Epidermal melanocyte (primary cell): ENCODE measurements around the gene RADIL.
A peak's percentile ranks its signal among the peaks of the same experiment; 100 is the strongest.
"Not testable (repeated sequence)": the region's sequence is repeated elsewhere in the genome, so short reads cannot be mapped to it uniquely, and the experiment has no call there.

ENCODE experiments used
- DNase-seq: peaks from one replicate; pipeline ENCODE4 v3.0.0; 2011; ENCODE audit warnings: low spot score; ENCODE audit not compliant: insufficient read length

RADIL gene

GRCh38 chr7:4809666-4810065 is 73.8 kb downstream of the RADIL start:
- no peak for DNase-seq

DNA sequence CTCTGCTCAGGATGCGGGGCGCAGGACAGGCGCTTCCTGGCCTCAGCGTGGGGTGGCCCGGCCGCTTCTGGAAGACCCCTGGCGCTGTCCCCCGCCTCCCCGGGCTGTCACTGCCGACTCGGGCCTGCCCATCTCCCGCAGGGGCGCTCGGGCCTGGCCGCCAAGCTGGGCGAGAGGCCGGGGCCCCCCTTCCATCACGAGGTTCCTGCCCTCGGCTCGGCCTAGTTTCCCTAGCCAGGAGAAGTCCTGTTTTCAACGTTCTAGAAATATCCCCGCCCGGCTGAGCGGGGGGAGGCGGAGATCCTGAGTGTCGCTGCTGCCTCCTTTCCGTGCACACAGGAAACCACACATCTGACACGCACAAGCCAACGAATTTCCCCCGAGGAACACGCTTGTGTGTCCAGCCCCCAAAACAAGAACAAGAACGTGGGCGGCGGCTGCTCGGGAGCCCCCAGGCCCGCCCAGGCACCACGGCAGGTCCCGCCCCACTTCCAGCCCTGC is 74.4 kb downstream of the RADIL start:
- peak; percentile 58 for DNase-seq

- no peak for DNase-seq
Measured at GRCh38 chr7:4808565-4808964, 75.0 kb downstream of the RADIL start.

- DNase-seq, result peak; percentile 39
Measured at GRCh38 chr7:4808026-4808425, 75.5 kb downstream of the RADIL start.

- DNase-seq, result no peak
Measured at GRCh38 chr7:4807598-4808016, 75.9 kb downstream of the RADIL start.

DNA sequence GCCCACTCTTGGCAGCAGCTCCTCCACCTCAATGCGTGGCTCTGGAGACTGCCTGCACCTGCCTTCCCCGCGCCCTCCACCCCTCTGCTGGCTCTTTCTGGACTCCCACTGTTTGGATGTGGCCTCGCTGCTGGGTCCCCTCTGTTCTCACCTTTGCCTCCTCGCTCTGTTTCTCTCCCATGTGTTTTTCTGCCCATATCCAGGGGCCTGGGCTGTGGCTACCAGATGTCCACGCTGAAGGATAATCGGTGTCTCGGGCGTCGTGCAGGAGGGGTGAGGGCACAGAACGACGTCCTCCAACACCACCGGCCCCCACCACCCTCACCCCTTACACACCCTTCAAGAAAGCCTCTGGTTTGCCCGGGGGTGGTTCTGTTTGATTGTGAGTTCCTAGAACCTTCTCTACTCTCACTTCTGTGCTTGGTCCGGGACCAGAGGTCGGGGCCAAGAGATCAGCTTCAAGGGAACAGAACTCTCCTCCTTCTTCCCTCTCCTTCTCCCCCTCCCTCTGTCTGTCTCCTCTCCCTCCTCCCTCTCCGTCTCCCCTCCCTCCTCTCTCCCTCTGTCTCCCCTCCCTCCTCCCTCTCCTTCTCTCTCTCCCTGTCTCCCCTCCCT is 76.4 kb downstream of the RADIL start:
- no peak for DNase-seq

DNA sequence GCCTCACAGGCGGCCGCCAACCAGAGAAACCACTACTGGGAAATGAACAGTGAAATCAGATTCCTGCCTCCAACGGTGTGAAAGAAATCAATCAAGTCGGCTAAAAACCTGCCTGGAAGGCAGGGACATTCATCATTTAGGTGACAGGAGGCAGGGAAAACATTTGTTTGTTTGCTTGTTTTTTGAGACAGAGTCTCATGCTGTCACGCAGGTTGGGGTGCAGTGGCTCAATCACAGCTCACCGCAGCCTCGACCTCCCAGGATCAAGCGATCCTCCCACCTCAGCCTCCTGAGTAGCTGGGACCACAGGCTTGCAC is 77.6 kb downstream of the RADIL start:
- no peak for DNase-seq

GRCh38 chr7:4805110-4805983 is 78.2 kb downstream of the RADIL start:
- DNase-seq, result no peak

DNA sequence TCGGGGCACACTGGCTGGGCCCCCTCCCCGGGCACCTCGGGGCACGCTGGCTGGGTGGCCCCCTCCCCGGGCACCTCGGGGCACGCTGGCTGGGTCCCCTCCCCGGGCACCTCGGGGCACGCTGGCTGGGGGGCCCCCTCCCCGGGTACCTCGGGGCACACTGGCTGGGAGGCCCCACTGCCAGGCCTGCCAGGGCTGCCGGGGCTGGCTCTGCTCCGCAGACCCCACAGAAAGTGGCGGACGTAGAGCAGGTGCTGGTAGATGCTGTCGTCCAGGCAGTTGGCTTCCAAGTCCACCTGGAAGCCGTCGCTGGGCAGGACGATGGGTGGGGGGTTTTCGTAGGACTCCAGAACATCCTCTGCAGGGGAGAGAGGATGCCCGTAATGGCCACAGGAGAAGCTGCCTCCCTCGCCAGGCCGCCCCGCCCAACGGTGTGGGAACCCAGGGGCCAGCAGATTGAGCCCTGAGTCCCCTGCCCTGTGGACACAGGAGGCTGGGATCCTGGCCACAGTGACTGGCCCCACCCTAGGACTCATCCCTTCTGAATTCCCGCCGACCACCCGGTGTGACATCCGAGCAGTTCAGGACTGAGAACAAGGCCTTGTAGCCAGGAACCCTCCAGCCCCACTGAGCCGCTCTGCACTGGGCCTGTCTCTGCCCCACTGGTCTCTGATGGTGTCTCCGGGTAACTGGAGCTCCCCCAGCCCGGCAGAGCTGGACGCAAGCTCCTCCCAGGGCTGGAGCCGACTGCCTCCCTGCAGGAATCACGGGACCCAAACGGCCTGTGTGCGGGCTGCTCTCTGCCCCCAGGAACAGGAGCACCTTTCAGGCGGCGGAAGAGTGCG is 79.9 kb downstream of the RADIL start:
- no peak for DNase-seq

DNA sequence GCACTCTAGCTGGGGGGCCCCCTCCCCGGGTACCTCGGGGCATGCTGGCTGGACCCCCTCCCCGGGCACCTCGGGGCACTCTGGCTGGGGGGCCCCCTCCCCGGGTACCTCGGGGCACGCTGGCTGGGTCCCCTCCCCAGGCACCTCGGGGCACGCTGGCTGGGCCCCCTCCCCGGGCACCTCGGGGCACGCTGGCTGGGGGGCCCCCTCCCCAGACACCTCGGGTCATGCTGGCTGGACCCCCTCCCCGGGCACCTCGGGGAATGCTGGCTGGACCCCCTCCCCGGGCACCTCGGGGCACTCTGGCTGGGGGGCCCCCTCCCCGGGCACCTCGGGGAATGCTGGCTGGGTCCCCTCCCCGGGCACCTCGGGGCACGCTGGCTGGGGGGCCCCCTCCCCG is 80.9 kb downstream of the RADIL start:
- DNase-seq, result not testable (repeated sequence)

DNA sequence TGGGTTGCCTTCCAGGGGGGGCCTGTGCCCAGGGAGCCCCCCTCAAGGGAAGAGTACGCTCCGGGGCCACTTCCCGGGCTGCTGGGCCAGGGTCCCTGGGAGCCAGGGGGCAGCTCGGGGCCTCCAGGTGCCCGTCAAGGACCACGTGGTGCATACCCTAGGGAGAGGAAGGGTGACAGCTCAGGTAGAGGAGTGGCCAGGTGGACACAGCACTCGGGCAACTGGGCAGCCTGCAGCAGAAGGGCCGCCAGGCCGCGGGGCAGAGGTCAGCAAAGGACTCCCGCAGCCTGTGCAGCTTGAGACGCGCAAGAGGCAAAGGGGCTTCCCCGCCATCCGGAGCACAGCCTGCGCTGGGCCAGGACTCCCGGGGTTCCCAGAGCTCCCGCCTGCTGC is 81.7 kb downstream of the RADIL start:
- no peak for DNase-seq

DNA sequence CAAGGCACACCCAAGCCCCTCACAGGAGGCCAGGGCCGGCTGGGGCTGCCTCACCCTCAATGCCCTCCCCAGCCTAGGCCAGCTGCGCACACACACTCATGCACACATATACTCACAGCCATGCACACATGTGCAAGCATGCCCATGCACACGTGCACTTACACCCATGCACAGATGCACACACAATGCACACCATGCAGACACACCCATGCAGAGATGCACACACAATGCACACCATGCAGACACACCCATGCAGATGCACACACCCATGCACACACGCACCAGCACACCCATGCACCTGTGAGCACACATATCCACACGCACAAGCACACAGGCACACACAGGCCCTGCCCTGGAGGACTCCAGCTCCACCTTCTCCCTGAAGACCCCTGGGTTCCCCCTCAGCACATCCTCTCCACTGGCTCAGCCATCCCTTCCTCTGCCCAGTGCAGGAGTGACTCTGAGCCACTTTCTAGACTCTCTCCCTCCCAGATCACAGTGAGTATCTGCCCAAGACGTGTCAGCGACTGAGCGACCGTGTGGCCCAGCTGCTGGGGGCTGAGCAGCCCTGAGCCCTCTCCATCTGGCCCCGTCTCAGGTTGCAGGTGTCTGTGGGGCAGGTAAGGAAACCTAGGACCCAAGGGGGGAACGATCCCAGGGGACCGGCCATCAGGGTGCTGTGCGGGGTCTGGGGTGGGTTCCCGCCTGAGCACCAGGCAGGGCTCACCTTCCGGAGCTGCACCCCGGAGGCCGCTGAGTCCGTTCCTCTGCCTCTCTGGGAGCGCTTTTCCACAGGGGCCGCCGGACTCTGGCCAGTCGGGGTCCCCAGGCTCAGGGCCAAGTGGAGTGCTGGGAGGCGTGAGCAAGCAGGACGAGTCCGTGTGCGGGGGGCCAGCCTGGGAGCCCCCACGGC is 82.3 kb downstream of the RADIL start:
- DNase-seq, result no peak

DNA sequence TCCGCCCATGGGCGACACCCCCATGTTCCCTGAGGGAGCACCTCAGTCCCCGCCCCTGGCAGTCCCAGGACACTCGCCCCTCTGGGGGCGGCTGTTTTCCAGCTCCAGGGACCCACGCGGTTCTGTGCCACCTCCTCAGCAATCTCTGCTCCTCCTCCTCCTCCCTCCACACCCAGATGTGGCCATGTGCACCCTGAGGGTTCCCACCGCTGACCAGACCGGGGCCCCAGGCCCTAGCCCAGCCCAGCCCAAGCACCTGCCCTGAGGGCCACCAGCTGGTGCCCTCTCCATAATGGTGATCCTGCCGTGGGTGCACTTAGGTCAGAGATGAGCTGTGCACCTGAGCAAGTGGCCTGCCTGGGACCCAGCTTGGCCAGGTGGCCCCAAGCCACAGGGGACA is 83.0 kb downstream of the RADIL start:
- no peak for DNase-seq

GRCh38 chr7:4799508-4800268 is 83.8 kb downstream of the RADIL start:
- DNase-seq, result no peak

GRCh38 chr7:4798706-4799235 is 84.7 kb downstream of the RADIL start:
- DNase-seq, result no peak

- DNase-seq, result peak; percentile 87
Measured at GRCh38 chr7:4797858-4798705, 85.4 kb downstream of the RADIL start.

DNA sequence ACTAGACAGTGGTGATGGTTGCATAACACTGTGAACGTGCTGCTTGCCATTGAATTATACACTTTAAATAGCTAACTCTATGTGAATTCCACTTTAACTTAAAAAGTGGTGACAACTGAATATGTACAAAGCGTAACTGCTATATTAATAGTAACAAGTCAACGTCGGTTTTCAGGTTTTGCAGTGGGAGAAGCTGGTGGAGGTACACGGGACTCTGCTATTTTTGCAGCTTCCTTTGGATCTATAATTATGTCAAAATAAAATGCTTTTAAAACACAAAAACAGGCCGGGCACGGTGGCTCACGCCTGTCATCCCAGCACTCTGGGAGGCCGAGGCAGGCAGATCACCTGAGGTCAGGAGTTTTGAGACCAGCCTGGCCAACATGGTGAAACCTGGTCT is 87.1 kb downstream of the RADIL start:
- no peak for DNase-seq

DNA sequence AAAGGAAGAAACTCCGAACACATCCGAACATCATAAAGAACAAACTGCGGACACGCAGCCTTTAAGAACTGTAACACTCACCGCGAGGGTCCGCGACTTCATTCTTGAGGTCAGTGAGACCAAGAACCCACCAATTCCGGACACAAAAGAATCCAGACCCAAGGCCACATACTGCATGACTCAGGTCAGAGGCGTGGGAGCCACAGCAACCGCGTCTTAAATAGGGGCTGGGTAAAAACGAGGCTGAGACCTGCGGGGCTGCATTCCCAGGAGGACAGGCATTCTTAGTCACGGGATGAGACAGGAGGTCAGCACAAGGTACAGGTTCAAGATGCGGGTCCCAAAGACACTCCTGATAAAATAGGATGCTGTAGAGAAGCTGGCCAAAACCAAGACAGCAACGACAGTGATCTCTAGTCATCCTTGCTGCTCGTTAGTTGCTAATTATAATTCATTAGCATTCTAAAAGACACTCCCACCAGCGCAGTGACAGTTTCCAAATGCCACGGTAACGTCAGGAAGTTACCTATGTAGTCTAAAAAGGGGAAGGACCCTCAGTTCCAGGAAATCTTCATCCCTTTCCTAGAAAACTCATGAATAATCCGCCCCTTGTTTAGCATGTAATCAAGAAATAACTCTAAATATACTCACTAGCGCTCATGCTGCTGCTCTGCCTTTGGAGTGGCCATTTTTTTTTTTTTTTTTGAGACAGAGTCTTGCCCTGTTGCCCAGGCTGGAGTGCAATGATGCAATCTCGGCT is 88.7 kb downstream of the RADIL start:
- DNase-seq, result no peak
